HG02759 (cell line): Measurements from ENCODE around the gene DCDC1.

Experiments
- ATAC-seq: cut with Tn5 transposase; IDR thresholded peaks from one replicate; pipeline ENCODE4 v1.9.1; 2021; ENCODE audit warnings: mild to moderate bottlenecking, moderate library complexity; ENCODE audit not compliant: unreplicated experiment

DCDC1 gene

GRCh38 chr11:30861531-30861930 is 508.0 kb downstream of the DCDC1 start:
- ATAC-seq: no peak

GRCh38 chr11:30861064-30861463 is 508.5 kb downstream of the DCDC1 start:
- no peak for ATAC-seq

GRCh38 chr11:30860146-30860545 is 509.4 kb downstream of the DCDC1 start:
- no peak for ATAC-seq

- ATAC-seq: no peak
Observed at GRCh38 chr11:30859669-30860068, 509.9 kb downstream of the DCDC1 start.

- ATAC-seq: no peak
Observed at GRCh38 chr11:30855383-30856006, 514.0 kb downstream of the DCDC1 start.

- no peak for ATAC-seq
Observed at GRCh38 chr11:30853439-30853838, 516.1 kb downstream of the DCDC1 start.

GRCh38 chr11:30852645-30853044 is 516.9 kb downstream of the DCDC1 start:
- ATAC-seq: no peak

- no peak for ATAC-seq
Observed at GRCh38 chr11:30852091-30852490, 517.4 kb downstream of the DCDC1 start.

- ATAC-seq: no peak
Observed at GRCh38 chr11:30837252-30837651, 532.3 kb downstream of the DCDC1 start.

GRCh38 chr11:30832831-30833230 is 536.7 kb downstream of the DCDC1 start:
- no peak for ATAC-seq

- ATAC-seq: no peak
Observed at GRCh38 chr11:30830681-30831080, 538.9 kb downstream of the DCDC1 start.

- ATAC-seq: no peak
Observed at GRCh38 chr11:30826911-30827310, 542.6 kb downstream of the DCDC1 start.

- ATAC-seq: no peak
Observed at GRCh38 chr11:30825723-30826122, 543.8 kb downstream of the DCDC1 start.

- ATAC-seq: no peak
Observed at GRCh38 chr11:30823119-30823518, 546.4 kb downstream of the DCDC1 start.

- ATAC-seq: no peak
Observed at GRCh38 chr11:30821438-30821965, 548.0 kb downstream of the DCDC1 start.

GRCh38 chr11:30818721-30819120 is 550.8 kb downstream of the DCDC1 start:
- no peak for ATAC-seq

- ATAC-seq: no peak
Observed at GRCh38 chr11:30816959-30817880, 552.3 kb downstream of the DCDC1 start.

- no peak for ATAC-seq
Observed at GRCh38 chr11:30815619-30816018, 553.9 kb downstream of the DCDC1 start.

GRCh38 chr11:30814737-30815136 is 554.8 kb downstream of the DCDC1 start:
- no peak for ATAC-seq
